H9 (cell line): ENCODE data around the gene PLB1. TPM values are rescaled to one million over a fixed set of nuclear protein-coding genes. Genes with fewer than 3 reads are reported as not detected.

ENCODE experiments used
- DNase-seq: peaks from one replicate; pipeline ENCODE4 v3.0.0-alpha.2; 2017
- H2AFZ ChIP-seq: one replicate; pipeline ENCODE4 v1.6.1; 2013; ENCODE audit warnings: mild to moderate bottlenecking, low read length, control low read depth, moderate library complexity
- H2AK5ac ChIP-seq: 2 replicates; pipeline ENCODE4 v1.6.1; 2013; ENCODE audit warnings: low read length, control low read depth, mixed read lengths; ENCODE audit not compliant: insufficient read length
- H2BK120ac ChIP-seq: one replicate; pipeline ENCODE4 v1.6.1; 2013; ENCODE audit warnings: low read depth, mild to moderate bottlenecking, low read length, control low read depth, inconsistent platforms; ENCODE audit not compliant: poor library complexity, severe bottlenecking
- H2BK12ac ChIP-seq: 2 replicates; pipeline ENCODE4 v1.6.1; 2013; ENCODE audit warnings: low read length, control low read depth, mixed read lengths, low read depth; ENCODE audit not compliant: insufficient read length
- H2BK15ac ChIP-seq: 2 replicates; pipeline ENCODE4 v1.6.1; 2013; ENCODE audit warnings: low read depth, low read length, control low read depth
- H2BK20ac ChIP-seq: one replicate; pipeline ENCODE4 v1.6.1; 2013; ENCODE audit warnings: low read depth, mild to moderate bottlenecking, low read length, control low read depth, inconsistent platforms; ENCODE audit not compliant: poor library complexity, severe bottlenecking
- H2BK5ac ChIP-seq: 2 replicates; pipeline ENCODE4 v1.6.1; 2013; ENCODE audit warnings: low read length, control low read depth, mixed read lengths; ENCODE audit not compliant: insufficient read length
- H3K14ac ChIP-seq: 2 replicates; pipeline ENCODE4 v1.6.1; 2013; ENCODE audit warnings: low read length, control low read depth; ENCODE audit not compliant: insufficient read depth
- H3K18ac ChIP-seq: 2 replicates; pipeline ENCODE4 v1.6.1; 2013; ENCODE audit warnings: low read depth, mild to moderate bottlenecking, mixed read lengths, low read length, control low read depth; ENCODE audit not compliant: insufficient read length
- H3K23ac ChIP-seq: 2 replicates; pipeline ENCODE4 v1.6.1; 2013; ENCODE audit warnings: low read length, control low read depth, mixed read lengths, low read depth; ENCODE audit not compliant: insufficient read length
- H3K23me2 ChIP-seq: 2 replicates; pipeline ENCODE4 v1.6.1; 2013; ENCODE audit warnings: low read depth, mild to moderate bottlenecking, mixed read lengths, low read length, control low read depth; ENCODE audit not compliant: insufficient read length, poor library complexity, severe bottlenecking
- H3K27ac ChIP-seq: 2 replicates; pipeline ENCODE4 v1.5.1; 2013; ENCODE audit warnings: low read length, control low read depth, mixed read lengths, low read depth; ENCODE audit not compliant: insufficient read length
- H3K27me3 ChIP-seq: 2 replicates; pipeline ENCODE4 v1.6.1; 2013; ENCODE audit warnings: low read length, control low read depth, inconsistent platforms; ENCODE audit not compliant: insufficient read depth
- H3K4ac ChIP-seq: 2 replicates; pipeline ENCODE4 v1.6.1; 2013; ENCODE audit warnings: low read depth, mild to moderate bottlenecking, control low read depth, inconsistent platforms, low read length, moderate library complexity
- H3K4me1 ChIP-seq: 2 replicates; pipeline ENCODE4 v1.6.1; 2013; ENCODE audit warnings: low read length, control low read depth, inconsistent platforms; ENCODE audit not compliant: insufficient read depth
- H3K4me2 ChIP-seq: 2 replicates; pipeline ENCODE4 v1.6.1; 2013; ENCODE audit warnings: low read length, control low read depth, mixed read lengths; ENCODE audit not compliant: insufficient read length, insufficient read depth
- H3K56ac ChIP-seq: 2 replicates; pipeline ENCODE4 v1.6.1; 2013; ENCODE audit warnings: low read depth, mild to moderate bottlenecking, mixed read lengths, low read length, control low read depth; ENCODE audit not compliant: insufficient read length
- H3K79me1 ChIP-seq: 2 replicates; pipeline ENCODE4 v1.6.1; 2013; ENCODE audit warnings: low read depth, mild to moderate bottlenecking, moderate library complexity, low read length, control low read depth, inconsistent platforms; ENCODE audit not compliant: insufficient read depth, poor library complexity, severe bottlenecking
- H3K79me2 ChIP-seq: 2 replicates; pipeline ENCODE4 v1.6.1; 2013; ENCODE audit warnings: low read length, control low read depth, inconsistent platforms; ENCODE audit not compliant: insufficient read depth
- H3K9ac ChIP-seq: 2 replicates; pipeline ENCODE4 v1.6.1; 2013; ENCODE audit warnings: low read length, control low read depth, mixed read lengths; ENCODE audit not compliant: insufficient read length; ENCODE audit errors: extremely low read depth
- H3K9me3 ChIP-seq: one replicate; pipeline ENCODE4 v1.6.1; 2013; ENCODE audit warnings: low read depth, low read length, inconsistent platforms; ENCODE audit not compliant: control insufficient read depth
- H3T11ph ChIP-seq: one replicate; pipeline ENCODE4 v1.6.1; 2013; ENCODE audit warnings: mild to moderate bottlenecking, low read length, control low read depth, inconsistent platforms
- H4K20me1 ChIP-seq: one replicate; pipeline ENCODE4 v1.6.1; 2013; ENCODE audit not compliant: control insufficient read depth, insufficient read length, insufficient read depth
- H4K5ac ChIP-seq: 2 replicates; pipeline ENCODE4 v1.6.1; 2013; ENCODE audit warnings: low read depth, mild to moderate bottlenecking, mixed read lengths, low read length, control low read depth; ENCODE audit not compliant: insufficient read length
- H4K8ac ChIP-seq: replicated peaks from 2 replicates; pipeline ENCODE4 v1.6.1; 2013; ENCODE audit warnings: low read length, control low read depth, mixed read lengths, low read depth; ENCODE audit not compliant: insufficient read length
- H4K91ac ChIP-seq: 2 replicates; pipeline ENCODE4 v1.6.1; 2013; ENCODE audit warnings: low read depth, mild to moderate bottlenecking, moderate library complexity, mixed read lengths, low read length, control low read depth; ENCODE audit not compliant: insufficient read length
- H3K27ac Mint-ChIP-seq, 3 experiments: 2 replicates in 2 of 3; 3 replicates in 1 of 3; pipeline ENCODE4 v1.8.0; 2020 to 2021; ENCODE audit warnings: mixed read lengths in 3 of 3, mild to moderate bottlenecking in 1 of 3, moderate library complexity in 1 of 3
- H3K27me3 Mint-ChIP-seq: 2 replicates; pipeline ENCODE4 v1.8.0; 2021; ENCODE audit warnings: low read depth, mild to moderate bottlenecking, moderate library complexity, mixed read lengths
- H3K36me3 Mint-ChIP-seq, 3 experiments: 2 replicates in 2 of 3; 3 replicates in 1 of 3; pipeline ENCODE4 v1.8.0; 2020 to 2021; ENCODE audit warnings: low read depth in 3 of 3, mixed read lengths in 3 of 3; ENCODE audit not compliant: insufficient read depth in 1 of 3
- H3K4me1 Mint-ChIP-seq, 2 experiments: 2 replicates each; pipeline ENCODE4 v1.8.0; 2020; ENCODE audit warnings: mixed read lengths in 2 of 2
- H3K4me3 Mint-ChIP-seq, 2 experiments: 2 replicates in 1 of 2; 3 replicates in 1 of 2; pipeline ENCODE4 v1.8.0; 2020 to 2021; ENCODE audit warnings: mild to moderate bottlenecking in 2 of 2, mixed read lengths in 2 of 2, moderate library complexity in 1 of 2
- H3K9me3 Mint-ChIP-seq, 2 experiments: 2 replicates in 1 of 2; 3 replicates in 1 of 2; pipeline ENCODE4 v1.8.0; 2020; ENCODE audit warnings: mild to moderate bottlenecking in 2 of 2, mixed read lengths in 2 of 2, moderate library complexity in 1 of 2
- WGBS: extraction: QIAGEN DNeasy Blood & Tissue Kit; methylation state at CpG from one replicate; pipeline ENCODE4 v1.1.7; 2013; ENCODE audit warnings: missing lambda C conversion rate, low lambda C conversion rate, mixed read lengths; ENCODE audit not compliant: insufficient read length; ENCODE audit errors: extremely low coverage; 5-methylcytosine and 5-hydroxymethylcytosine counted together
- total RNA-seq: library from RNA; stranded (reverse); gene quantifications from 2 replicates; pipeline ENCODE4 v1.2.1, GENCODE V29; 2021
- TF ChIP-seq, protein P1 (sequence below): fragments of 200-600 bp; sonication (generic); conservative IDR thresholded peaks from 3 replicates; pipeline ENCODE4 v1.8.0; 2021; ENCODE audit warnings: antibody characterized with exemption, mild to moderate bottlenecking

The PLB1 gene
- total RNA-seq, 1 experiment from 2014 or later, result not detected

DNA sequence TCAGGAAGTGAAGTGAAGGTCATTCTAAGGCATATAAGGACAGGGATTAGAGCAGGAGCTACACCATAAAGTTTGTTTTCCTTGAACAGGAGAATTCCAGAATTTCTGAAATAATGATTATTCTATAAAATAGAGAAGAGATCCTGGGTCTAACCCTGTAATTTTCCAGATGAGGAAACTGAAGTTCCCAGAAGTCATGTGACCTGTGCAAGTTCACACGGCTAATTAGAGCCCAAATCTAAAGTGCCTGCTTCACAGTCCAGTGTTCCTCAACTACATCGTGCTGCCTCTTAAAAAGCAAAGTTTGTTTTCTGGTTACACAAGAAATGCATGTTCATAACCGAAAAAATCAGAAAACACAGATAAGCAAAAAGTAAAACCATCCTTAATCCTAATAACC, 34.9 kb downstream of the PLB1 start:
- Histone ChIP-seq H3K23ac (no peak overlapping the region), H2BK12ac (no peak overlapping the region), H3K56ac (no peak overlapping the region), H2BK20ac (no peak overlapping the region), H2BK15ac (no peak overlapping the region), H3K27ac (no peak overlapping the region), H3K4ac (no peak overlapping the region), H2AK5ac (no peak overlapping the region), H4K20me1 (no peaks in the 10 kb centered on the region), H2BK120ac (no peak overlapping the region), H4K8ac (no peak overlapping the region), H3K79me1 (no peaks in the 10 kb centered on the region), H3K23me2 (no peaks in the 10 kb centered on the region), H2BK5ac (no peak overlapping the region), H3T11ph (no peak overlapping the region), H3K27me3 (no peaks in the 10 kb centered on the region; the same call in 1 of the 2 replicates), H3K4me2 (no peak overlapping the region), H2AFZ (no peak overlapping the region), H3K79me2 (no peaks in the 10 kb centered on the region), H3K14ac (no peak overlapping the region), H4K91ac (no peak overlapping the region), H3K9me3 (no peaks in the 10 kb centered on the region), H3K4me1 (no peaks in the 10 kb centered on the region), H3K9ac (no peak overlapping the region), H3K18ac (no peak overlapping the region), H4K5ac (no peak overlapping the region)
- Mint-ChIP-seq H3K9me3 (no peaks in the 10 kb centered on the region; a peak in 1 of 5 replicates), H3K4me1 (no peaks in the 10 kb centered on the region), H3K27me3 (peaks cover 6% of the 10 kb centered on the region), H3K4me3 (no peak overlapping the region), H3K36me3 (no peaks in the 10 kb centered on the region), H3K27ac (no peak overlapping the region)
- no CpG with 5 or more reads among the region's 3 CpGs for WGBS
- TF ChIP-seq, protein P1, sequence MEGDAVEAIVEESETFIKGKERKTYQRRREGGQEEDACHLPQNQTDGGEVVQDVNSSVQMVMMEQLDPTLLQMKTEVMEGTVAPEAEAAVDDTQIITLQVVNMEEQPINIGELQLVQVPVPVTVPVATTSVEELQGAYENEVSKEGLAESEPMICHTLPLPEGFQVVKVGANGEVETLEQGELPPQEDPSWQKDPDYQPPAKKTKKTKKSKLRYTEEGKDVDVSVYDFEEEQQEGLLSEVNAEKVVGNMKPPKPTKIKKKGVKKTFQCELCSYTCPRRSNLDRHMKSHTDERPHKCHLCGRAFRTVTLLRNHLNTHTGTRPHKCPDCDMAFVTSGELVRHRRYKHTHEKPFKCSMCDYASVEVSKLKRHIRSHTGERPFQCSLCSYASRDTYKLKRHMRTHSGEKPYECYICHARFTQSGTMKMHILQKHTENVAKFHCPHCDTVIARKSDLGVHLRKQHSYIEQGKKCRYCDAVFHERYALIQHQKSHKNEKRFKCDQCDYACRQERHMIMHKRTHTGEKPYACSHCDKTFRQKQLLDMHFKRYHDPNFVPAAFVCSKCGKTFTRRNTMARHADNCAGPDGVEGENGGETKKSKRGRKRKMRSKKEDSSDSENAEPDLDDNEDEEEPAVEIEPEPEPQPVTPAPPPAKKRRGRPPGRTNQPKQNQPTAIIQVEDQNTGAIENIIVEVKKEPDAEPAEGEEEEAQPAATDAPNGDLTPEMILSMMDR, result no peak
- no peak for DNase-seq
